ENCODE data around the gene ROGDI.

DNA sequence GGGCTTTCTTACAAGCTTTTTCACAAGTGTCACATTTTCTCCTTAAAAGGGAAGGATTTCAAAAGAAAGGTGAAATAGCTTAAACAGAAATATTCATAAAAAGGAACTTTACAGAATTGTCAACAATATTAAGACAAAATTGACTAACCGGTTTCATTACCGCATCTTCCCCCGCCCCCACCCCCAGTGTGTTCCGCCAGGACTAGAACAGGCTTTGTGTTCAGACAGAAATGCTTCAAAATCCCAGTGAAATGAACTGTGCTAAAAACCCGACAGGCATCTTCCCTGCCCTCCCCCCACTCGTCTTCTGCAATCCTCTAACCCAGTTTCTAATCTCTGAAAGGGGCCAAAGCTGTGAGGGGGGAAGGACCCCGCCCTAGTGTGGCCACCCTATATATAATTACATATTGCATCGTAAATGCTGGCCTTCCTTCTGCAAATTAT, 990 bp upstream of the ROGDI start:
- TF ChIP-seq EZH2 (IDR thresholded peaks at IDR 0.05; ENCODE audit: low read length) (no peak), CTCF (optimal IDR thresholded peaks at IDR 0.05 in 1 of 3, IDR thresholded peaks at IDR 0.05 in 1 of 3, conservative IDR thresholded peaks at IDR 0.05 in 1 of 3; ENCODE audit: extremely low read depth in 1 of 3, insufficient read depth in 2 of 3, low read length in 3 of 3) (no peak)
